ENCODE measurements around the gene FAM43B.

DNA sequence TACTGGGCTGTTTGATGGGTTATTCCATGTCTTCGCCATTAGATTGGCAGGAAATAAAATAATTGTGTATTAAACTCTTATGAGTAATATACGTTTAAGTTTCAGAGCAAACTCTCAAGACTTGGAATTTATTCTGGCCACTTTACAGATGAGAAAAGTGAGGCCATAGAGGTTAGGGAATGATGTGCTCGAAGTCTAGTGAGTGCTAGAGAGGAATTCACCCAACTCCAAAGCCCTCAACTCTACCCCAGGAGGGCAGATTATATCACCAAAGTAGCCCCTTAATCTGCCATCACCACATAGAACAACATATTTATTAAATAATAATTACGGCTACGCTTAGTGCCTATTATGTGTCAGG is 44.0 kb upstream of the FAM43B start:
- TF ChIP-seq, protein P1, sequence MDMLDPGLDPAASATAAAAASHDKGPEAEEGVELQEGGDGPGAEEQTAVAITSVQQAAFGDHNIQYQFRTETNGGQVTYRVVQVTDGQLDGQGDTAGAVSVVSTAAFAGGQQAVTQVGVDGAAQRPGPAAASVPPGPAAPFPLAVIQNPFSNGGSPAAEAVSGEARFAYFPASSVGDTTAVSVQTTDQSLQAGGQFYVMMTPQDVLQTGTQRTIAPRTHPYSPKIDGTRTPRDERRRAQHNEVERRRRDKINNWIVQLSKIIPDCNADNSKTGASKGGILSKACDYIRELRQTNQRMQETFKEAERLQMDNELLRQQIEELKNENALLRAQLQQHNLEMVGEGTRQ (CRISPR knock-in tag; IDR thresholded peaks at IDR 0.05): no peak
- TF ChIP-seq ETV6 (CRISPR knock-in tag; IDR thresholded peaks at IDR 0.05): no peak

Measured in WTC11 (cell line).